Globus pallidus (tissue), 1 donor: ENCODE results near the gene SIGLEC11.
A peak's percentile ranks its signal among the peaks of the same experiment; 100 is the strongest.
"Not testable (repeated sequence)": the region's sequence is repeated elsewhere in the genome, so short reads cannot be mapped to it uniquely, and the experiment has no call there.

Experiments
- DNase-seq: peaks from one replicate; pipeline ENCODE4 v3.0.0-alpha.2; 2015; ENCODE audit warnings: low spot score

Gene SIGLEC11

DNA sequence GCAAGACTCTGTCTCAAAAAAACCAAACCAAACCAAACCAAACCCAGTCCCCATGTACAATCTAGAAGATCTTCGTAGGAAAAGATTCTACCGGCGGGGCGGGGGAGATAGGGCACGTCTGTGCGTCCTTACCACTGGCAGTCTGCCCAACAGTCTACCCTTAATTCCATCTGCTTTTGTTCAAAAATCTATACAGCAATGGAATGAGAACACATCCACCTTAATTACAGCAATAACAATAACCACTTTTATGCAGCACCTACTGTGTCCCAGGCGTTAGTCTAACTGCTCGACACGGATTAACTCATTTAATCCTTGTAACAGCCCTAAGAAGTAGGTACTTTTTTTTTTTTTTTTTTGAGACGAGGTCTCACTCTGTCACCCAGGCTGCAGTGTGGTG is 34.5 kb downstream of the SIGLEC11 start:
- DNase-seq, result no peak

DNA sequence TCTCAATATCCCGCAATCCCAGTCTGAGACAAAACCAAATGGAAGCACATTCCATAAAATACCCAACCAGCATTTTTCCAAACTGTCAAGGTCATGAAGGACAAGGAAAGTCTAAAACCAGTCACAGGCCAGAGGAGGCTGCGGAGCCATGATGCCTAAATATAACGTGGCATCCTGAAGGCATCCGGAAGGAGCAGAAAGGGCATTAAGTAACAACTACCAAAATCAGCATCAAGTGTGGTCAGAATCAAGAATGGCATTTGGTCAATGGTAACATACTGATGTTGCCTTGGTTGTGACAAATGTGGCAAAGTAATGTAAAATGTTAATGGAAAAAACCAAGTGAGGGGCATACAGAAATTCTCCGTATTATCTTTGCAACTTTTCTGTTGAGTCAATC is 35.5 kb downstream of the SIGLEC11 start:
- no peak for DNase-seq

GRCh38 chr19:49924881-49925210 is 36.1 kb downstream of the SIGLEC11 start:
- not testable (repeated sequence) for DNase-seq

- DNase-seq, result no peak
These were observed 36.7 kb downstream of the SIGLEC11 start for GRCh38 chr19:49924004-49924880.

- DNase-seq, result no peak
These were observed 37.6 kb downstream of the SIGLEC11 start for GRCh38 chr19:49923055-49924003.

GRCh38 chr19:49921871-49922795 is 38.8 kb downstream of the SIGLEC11 start:
- DNase-seq, result no peak

GRCh38 chr19:49920624-49921363 is 40.2 kb downstream of the SIGLEC11 start:
- DNase-seq, result no peak

DNA sequence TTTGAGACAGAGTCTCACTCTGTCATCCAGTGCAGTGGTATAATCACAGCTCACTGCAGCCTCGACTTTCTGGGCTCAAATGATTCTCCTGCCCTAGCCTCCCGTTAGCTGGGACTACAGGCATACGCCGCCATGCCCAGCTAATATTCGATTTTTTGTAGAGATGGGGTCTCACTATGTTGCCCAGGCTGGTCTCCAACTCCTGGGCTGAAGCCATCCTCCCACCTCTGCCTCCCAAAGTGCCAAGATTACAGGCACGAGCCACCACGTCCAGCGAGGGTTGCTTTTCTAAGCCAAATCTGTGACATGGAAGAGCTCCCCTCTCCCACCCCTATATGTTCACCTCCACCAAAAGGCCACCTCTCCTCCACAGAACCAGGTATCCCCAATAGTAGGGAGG is 42.9 kb downstream of the SIGLEC11 start:
- DNase-seq, result no peak

DNA sequence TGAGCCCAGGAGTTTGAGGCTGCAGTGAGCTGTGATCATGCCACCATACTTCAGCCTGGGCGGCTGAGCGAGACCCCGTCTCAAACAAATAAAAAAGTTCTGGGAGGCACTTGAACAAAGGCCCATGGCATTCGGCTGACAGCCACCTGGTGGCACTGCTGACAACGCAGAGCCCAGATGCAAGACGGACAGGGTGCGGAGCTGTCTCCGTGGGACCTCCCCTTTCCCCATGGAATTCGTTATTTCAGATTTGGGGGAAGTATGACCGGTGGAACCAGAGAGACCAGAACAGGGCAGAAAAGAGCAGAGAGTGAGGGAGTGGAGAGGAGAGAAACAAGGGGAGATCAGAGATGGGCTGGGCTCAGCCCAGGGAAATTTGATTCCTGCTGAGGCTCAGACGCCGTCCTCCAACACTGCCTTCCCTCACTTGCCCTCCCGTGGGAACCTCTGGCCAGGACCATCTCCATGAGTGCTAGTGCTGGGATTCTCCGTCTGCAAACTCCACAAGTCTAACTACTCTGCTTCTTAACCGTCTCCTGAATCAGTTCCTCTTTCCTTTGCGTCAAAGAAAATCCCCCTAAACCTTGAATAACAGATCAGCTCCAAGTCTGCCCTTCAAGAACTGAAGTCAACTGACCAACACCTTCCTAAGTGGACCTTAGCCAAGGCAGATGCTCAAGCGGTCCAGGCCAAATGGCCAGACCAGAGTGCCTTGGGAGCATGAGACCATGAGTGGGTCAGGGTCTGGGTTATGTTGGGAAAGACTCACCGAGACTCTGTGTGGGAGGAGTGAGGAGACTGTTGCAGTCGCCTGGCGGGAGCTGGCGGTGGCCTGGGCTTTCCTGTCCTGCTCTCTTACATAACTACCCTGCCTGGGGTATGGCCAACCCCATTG is 43.9 kb downstream of the SIGLEC11 start:
- peak; percentile 27 for DNase-seq

GRCh38 chr19:49915271-49915670 is 45.7 kb downstream of the SIGLEC11 start:
- no peak for DNase-seq

DNA sequence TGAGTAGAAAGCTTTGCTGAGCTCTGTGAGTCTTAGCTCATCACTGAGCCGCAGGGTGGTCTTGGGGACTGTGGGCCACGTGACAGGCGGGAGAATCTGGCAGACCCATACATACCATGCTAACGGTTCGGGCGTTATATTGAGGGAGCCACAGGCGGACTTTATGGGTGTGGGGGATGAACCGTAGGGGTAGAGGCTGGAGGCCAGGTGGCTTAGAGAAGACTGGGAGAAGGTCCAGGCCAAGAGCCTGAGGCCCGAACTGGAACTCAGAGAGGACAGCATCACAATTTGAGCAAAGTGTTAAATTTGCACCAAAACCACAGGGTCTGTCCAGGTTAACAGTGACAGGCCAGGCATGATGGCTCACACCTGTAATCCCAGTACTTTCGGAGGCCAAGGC is 47.3 kb downstream of the SIGLEC11 start:
- DNase-seq, result no peak

DNA sequence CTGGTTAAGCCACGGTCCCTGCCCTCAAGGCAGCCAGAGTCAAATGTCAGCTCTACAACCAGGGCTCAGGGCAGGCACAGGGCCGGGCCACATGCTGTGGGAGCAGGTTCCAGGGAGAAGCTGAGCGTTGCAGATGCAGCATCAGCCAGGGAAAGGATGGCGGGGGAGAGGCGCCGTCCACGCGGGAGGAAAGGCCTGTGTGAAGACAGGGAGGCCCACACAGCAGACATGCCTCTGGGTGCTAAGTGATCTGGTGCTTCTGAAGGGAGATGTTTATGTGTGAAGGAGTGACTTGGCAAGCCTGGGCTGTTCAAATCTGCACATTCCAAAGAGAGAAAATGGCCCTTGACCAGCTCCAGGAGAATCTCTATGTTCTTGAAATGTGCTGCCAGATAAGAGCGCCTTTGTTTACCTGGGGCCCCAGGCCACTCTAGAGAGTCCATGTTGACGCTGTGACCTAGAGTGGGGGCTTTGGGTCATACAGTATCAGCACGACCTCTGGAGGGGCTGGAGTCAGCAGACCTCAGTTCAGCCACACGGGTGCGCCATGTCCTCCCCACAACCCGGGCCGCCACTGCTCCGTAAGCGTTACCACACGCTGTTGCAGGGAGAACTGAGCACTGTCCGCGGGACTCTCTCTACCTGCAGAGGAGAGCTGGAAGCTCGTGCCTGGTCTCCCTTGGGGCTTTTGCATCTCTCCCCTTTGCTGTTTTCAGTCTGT is 47.8 kb downstream of the SIGLEC11 start:
- no peak for DNase-seq

DNA sequence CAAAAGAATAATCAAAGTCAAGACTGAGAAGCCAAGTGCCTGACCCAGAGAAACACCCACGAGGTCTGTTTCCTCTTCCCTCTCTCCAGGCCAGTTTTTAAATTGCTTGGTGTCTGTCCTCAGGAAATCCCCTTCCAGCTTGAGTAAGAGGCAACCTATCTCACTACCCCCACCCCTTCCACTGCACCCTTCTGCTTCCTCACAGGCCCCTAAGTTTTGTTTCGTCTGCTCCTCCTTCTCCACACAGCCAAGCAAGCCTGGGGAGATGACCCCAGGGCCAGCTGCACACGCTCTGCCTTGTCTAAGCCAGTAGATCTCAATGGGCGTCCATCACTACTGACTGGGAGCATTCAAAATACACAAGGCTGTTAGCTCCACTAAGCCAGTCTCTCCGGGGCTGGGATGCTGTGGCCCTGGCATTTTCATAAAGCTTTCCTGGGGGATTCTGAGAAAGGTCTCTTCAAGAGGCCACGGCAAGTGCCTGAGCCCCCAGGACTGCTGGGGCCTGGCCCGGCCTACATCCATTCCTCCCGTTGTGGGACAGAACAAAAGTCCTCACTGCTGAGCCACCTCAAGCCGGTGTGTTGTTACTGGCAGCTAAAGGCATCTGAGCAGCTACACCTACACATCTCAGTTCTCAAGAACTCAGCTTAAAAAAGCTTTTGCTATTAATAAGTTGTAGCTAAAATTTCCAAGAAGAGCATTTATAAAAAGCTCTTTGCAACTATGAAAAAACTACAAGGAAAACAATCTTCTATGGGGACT is 49.4 kb downstream of the SIGLEC11 start:
- peak; percentile 62 for DNase-seq

DNA sequence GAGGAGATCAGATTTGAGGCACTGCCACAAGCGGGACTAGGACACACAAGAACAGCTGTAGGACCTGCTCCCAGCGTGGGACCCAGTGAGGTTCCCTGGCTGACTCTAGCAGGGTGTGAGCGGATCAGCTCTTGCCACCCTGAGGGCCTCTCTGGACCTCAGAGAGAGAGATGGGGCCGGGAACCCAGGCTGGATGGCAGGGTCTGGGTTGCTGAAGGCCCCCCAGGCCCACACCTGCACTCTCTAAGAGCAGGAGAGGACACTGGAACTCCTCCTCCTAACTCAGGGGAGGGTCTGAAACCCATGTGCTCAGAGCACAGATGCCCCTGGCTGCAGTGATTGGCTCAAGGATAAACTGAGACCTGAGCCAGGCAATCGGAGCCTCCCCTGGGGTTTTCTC is 50.8 kb downstream of the SIGLEC11 start:
- DNase-seq, result no peak

DNA sequence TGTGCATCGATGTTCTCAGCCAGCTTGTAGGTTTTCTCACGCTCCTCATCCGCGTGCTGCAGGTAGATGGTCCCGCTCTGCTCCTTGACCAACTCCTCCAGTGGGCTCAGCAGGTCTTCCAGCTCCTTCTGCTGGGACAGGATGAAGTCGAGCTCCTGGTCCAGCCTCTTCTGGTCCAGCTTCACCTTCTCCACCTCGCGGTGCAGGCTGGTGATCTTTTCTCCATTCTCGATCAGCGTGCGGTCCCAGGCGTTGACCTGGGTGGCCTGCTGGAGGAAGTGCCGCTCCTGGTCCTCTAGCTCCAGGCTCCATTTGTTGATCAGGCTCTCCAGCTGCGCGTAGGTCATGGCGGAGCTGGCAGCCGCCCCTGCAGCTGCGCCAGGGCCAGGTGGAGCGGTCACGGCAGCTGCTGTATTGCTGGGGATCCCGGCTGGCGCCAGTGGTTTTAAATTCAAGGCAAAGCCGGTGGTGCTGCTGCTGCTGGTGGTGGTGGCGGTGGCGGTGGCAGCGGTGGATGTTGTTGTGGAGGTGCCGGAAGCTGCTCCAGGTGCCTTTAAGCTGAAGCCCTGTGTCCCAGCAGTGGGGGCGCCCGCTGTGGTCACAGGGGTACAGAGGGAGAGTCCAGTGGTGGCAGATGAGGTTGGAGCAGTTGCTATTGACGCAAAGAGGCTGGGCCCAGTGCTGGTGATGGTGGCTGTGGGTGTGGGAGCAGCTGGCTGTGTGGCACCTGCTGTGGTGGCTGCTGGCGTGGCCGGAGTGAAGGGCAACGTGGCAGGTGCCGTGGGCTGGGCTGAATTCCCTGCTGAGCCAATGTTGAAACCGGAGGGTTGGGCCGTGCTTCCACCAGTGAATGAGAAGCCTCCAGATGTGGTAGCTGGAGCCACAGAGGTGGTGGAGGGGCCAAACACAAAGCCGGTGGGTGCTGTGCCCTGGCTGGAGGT is 52.2 kb downstream of the SIGLEC11 start:
- DNase-seq, result no peak

GRCh38 chr19:49907745-49908446 is 53.1 kb downstream of the SIGLEC11 start:
- DNase-seq, result no peak
